ENCODE measurements around the gene DUSP6. TPM values are rescaled to one million over a fixed set of nuclear protein-coding genes. Genes with fewer than 3 reads are reported as not detected.

Gene DUSP6
- total RNA-seq, 4 donors from 2014 or later, result 22.9 to 83.4 (median 53.2) TPM

- intact Hi-C loops (cut with DNase I; ENCODE audit: low total_unique reads), result no loop called here
- WGBS, 2 donors (ENCODE audit: low coverage in 1 of 2), result 90% methylated on average over 3 of the region's 3 CpGs; no CpG with 5 or more reads in 1 of the 2 donors
- Histone ChIP-seq H3K4me3 (no peak overlapping the region), H3K36me3 (no peaks in the 10 kb centered on the region), H3K27ac (no peak overlapping the region), H3K4me1 (peaks cover 0 to 7% (median 4%) of the 10 kb centered on the region in 4 donors), H3K9me3 (peaks cover 0 to 2% of the 10 kb centered on the region in 2 donors), H3K27me3 (no peaks in the 10 kb centered on the region)
- no peak for TF ChIP-seq POLR2A (IDR thresholded peaks at IDR 0.05)
- TF ChIP-seq EP300 (IDR thresholded peaks at IDR 0.05; ENCODE audit: low read depth), result no peak
- in situ Hi-C loops (cut with MboI; ENCODE audit: low pct_ligation_motif_present in 1 of 4, low pct_unique_long_range_greater_than_20kb in 1 of 4, low sequenced_read_pairs in 3 of 4), result no loop called here
- no peak for DNase-seq
These were observed 26.8 kb downstream of the DUSP6 start for GRCh38 chr12:89325495-89325894.

GRCh38 chr12:89324437-89324836 is 27.9 kb downstream of the DUSP6 start:
- TF ChIP-seq POLR2A (IDR thresholded peaks at IDR 0.05) (no peak), CTCF (IDR thresholded peaks at IDR 0.05) (no peak), EP300 (IDR thresholded peaks at IDR 0.05; ENCODE audit: low read depth) (no peak), POLR2AphosphoS5 (IDR thresholded peaks at IDR 0.05) (no peak)
- DNase-seq, result no peak

GRCh38 chr12:89323568-89324218 is 28.6 kb downstream of the DUSP6 start:
- Histone ChIP-seq H3K36me3 (no peaks in the 10 kb centered on the region), H3K4me1 (peaks cover 0 to 7% (median 4%) of the 10 kb centered on the region in 4 donors), H3K27me3 (no peaks in the 10 kb centered on the region), H3K9me3 (no peaks in the 10 kb centered on the region), H3K4me3 (no peak overlapping the region), H3K27ac (no peak overlapping the region)
- intact Hi-C loops (cut with DNase I; ENCODE audit: low total_unique reads) (no loop called here), in situ Hi-C loops (cut with MboI; ENCODE audit: low pct_ligation_motif_present in 1 of 4, low pct_unique_long_range_greater_than_20kb in 1 of 4, low sequenced_read_pairs in 3 of 4) (no loop called here)
- WGBS, 2 donors (ENCODE audit: low coverage in 1 of 2), result 78 to 88% methylated on average over 2 to 3 of the region's 3 CpGs
- DNase-seq, result no peak
- TF ChIP-seq POLR2A (IDR thresholded peaks at IDR 0.05) (no peak), CTCF (IDR thresholded peaks at IDR 0.05) (no peak), POLR2AphosphoS5 (IDR thresholded peaks at IDR 0.05) (no peak), EP300 (IDR thresholded peaks at IDR 0.05; ENCODE audit: low read depth) (no peak)

More at GRCh38 chr12:89324437-89324836, 27.9 kb downstream of the DUSP6 start:
- Histone ChIP-seq H3K27me3 (no peaks in the 10 kb centered on the region), H3K4me1 (peaks cover 0 to 7% (median 4%) of the 10 kb centered on the region in 4 donors), H3K36me3 (no peaks in the 10 kb centered on the region), H3K27ac (no peak overlapping the region), H3K9me3 (no peaks in the 10 kb centered on the region), H3K4me3 (no peak overlapping the region)
- intact Hi-C loops (cut with DNase I; ENCODE audit: low total_unique reads), result no loop called here
- in situ Hi-C loops (cut with MboI; ENCODE audit: low pct_ligation_motif_present in 1 of 4, low pct_unique_long_range_greater_than_20kb in 1 of 4, low sequenced_read_pairs in 3 of 4), result no loop called here
- WGBS, 2 donors (ENCODE audit: low coverage in 1 of 2), result 92 to 95% methylated on average over 5 to 7 of the region's 7 CpGs

GRCh38 chr12:89320735-89321134 is 31.6 kb downstream of the DUSP6 start:
- Histone ChIP-seq H3K27me3 (no peaks in the 10 kb centered on the region), H3K4me3 (no peak overlapping the region), H3K4me1 (peaks cover 0 to 9% (median 0%) of the 10 kb centered on the region in 4 donors), H3K27ac (no peak overlapping the region), H3K36me3 (no peaks in the 10 kb centered on the region), H3K9me3 (no peaks in the 10 kb centered on the region)
- TF ChIP-seq POLR2AphosphoS5 (IDR thresholded peaks at IDR 0.05), result no peak
- no peak for TF ChIP-seq POLR2A (IDR thresholded peaks at IDR 0.05)
- TF ChIP-seq CTCF (IDR thresholded peaks at IDR 0.05), result no peak
- no peak for TF ChIP-seq EP300 (IDR thresholded peaks at IDR 0.05; ENCODE audit: low read depth)
- DNase-seq, result no peak
- WGBS, 2 donors (ENCODE audit: low coverage in 1 of 2), result 80 to 92% methylated on average over 1 of the region's 1 CpG
- intact Hi-C loops (cut with DNase I; ENCODE audit: low total_unique reads) (no loop called here), in situ Hi-C loops (cut with MboI; ENCODE audit: low pct_ligation_motif_present in 1 of 4, low pct_unique_long_range_greater_than_20kb in 1 of 4, low sequenced_read_pairs in 3 of 4) (no loop called here)

All from transverse colon (tissue), 4 donors.